H1 (cell line): ENCODE data around the gene CBLC. TPM values are rescaled to one million over a fixed set of nuclear protein-coding genes. Genes with fewer than 3 reads are reported as not detected.

Source experiments
- BCL11A ChIP-seq, 2 experiments: IDR thresholded peaks; one replicate each; pipeline ENCODE4 v1.6.1; 2011; ENCODE audit warnings: low read depth in 2 of 2, low read length in 2 of 2, mild to moderate bottlenecking in 2 of 2
- CBX5 ChIP-seq: fragments of 300-800, 300-1000 bp; sonication (generic); IDR thresholded peaks from 2 replicates; pipeline ENCODE4 v1.7.1; 2016; ENCODE audit warnings: antibody characterized with exemption, low read length, low read depth
- GTF2F1 ChIP-seq: IDR thresholded peaks from 2 replicates; pipeline ENCODE4 v1.6.1; 2012; ENCODE audit warnings: low read depth, low read length, improper control_type of control experiment, borderline replicate concordance
- POLR2AphosphoS5 ChIP-seq: IDR thresholded peaks from 2 replicates; pipeline ENCODE4 v1.6.1; 2011; ENCODE audit warnings: low read depth, low read length
- RBBP5 ChIP-seq: IDR thresholded peaks from 2 replicates; pipeline ENCODE4 v1.7.1; 2012; ENCODE audit warnings: low read depth, mild to moderate bottlenecking, inconsistent platforms, low read length, moderate library complexity, borderline replicate concordance
- RNF2 ChIP-seq: fragments of 200-900, 300-1000 bp; sonication (generic); IDR thresholded peaks from 2 replicates; pipeline ENCODE4 v1.7.1; 2016; ENCODE audit warnings: borderline replicate concordance, low read depth, mild to moderate bottlenecking, antibody characterized with exemption, low read length; ENCODE audit not compliant: poor library complexity, severe bottlenecking; ENCODE audit errors: missing control alignments
- SAP30 ChIP-seq: fragments of 300-600 bp; sonication (generic); IDR thresholded peaks from 2 replicates; pipeline ENCODE4 v1.7.1; 2012; ENCODE audit warnings: low read length, moderate library complexity, mild to moderate bottlenecking, inconsistent platforms; ENCODE audit not compliant: insufficient read depth, insufficient replicate concordance
- SP1 ChIP-seq: IDR thresholded peaks from 2 replicates; pipeline ENCODE4 v1.6.1; 2011; ENCODE audit warnings: low read depth, low read length
- YY1 ChIP-seq: IDR thresholded peaks from 2 replicates; pipeline ENCODE4 v1.6.1; 2011; ENCODE audit warnings: low read depth, mild to moderate bottlenecking, low read length
- polyA plus RNA-seq, 7 experiments: library from polyadenylated mRNA; depleted of rRNA in 3 of 7; stranded (reverse) in 5 of 7; unstranded in 2 of 7; fragments of >200 nt in 5 of 7; fragments of 200-250 nt in 2 of 7; gene quantifications; 1 replicate in 5 of 7; 2 replicates in 1 of 7; 4 replicates in 1 of 7; pipeline versions ENCODE4 v1.2.1 to v1.2.3, GENCODE V29; 2011 to 2013; ENCODE audit warnings: missing spikeins in 2 of 7, mixed read lengths in 2 of 7
- total RNA-seq: library from RNA; stranded (reverse); fragmentation: NEBNext Ultra II Directional; extraction: Animal tissue kit (Norgen Biotek cat#: 25700); gene quantifications from 2 replicates; pipeline ENCODE4 v1.2.1, GENCODE V29; 2021
- TF ChIP-seq, protein P1 (sequence below), 3 experiments: IDR thresholded peaks; 1 replicate in 2 of 3; 2 replicates in 1 of 3; pipeline versions ENCODE4 v1.5.1 to v1.6.1; 2011; ENCODE audit warnings: low read length in 3 of 3, mild to moderate bottlenecking in 3 of 3, inconsistent platforms in 2 of 3, low read depth in 1 of 3, moderate library complexity in 1 of 3; ENCODE audit not compliant: insufficient read depth in 1 of 3; ENCODE audit errors: control extremely low read depth in 1 of 3
- TF ChIP-seq, protein P2 (sequence below): IDR thresholded peaks from 2 replicates; pipeline ENCODE4 v1.6.1; 2012; ENCODE audit warnings: inconsistent platforms

The CBLC gene
- total and polyA plus RNA-seq, 2 of the 8 experiments (the other 6 are each of a cell fraction or from before 2014, with no cell fraction given): 17.4 to 35.7 TPM

DNA sequence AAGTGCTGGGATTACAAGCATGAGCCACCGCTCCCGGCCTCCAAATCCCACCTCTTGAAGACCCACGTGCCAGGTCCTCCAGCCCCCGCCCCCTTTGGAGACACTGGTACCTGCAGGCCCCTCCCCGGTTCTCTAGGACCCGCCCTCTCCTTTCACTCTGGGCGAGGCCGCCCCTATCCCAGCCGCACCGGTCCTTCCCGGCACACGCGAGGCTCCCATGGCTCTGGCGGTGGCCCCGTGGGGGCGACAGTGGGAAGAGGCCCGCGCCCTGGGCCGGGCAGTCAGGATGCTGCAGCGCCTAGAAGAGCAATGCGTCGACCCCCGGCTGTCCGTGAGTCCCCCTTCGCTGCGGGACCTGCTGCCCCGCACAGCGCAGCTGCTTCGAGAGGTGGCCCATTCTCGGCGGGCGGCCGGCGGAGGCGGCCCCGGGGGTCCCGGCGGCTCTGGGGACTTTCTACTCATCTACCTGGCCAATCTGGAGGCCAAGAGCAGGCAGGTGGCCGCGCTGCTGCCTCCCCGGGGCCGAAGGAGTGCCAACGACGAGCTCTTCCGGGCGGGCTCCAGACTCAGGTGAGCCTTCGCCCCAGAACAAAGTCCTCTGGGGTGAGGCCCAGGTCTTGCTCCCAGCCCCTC, at the start of gene CBLC (continued):
- no peak for TF ChIP-seq RNF2
- no peak for TF ChIP-seq BCL11A (IDR thresholded peaks at IDR 0.05; ENCODE audit: low read depth in 2 of 2, low read length in 2 of 2)
- no peak for TF ChIP-seq CBX5
- no peak for TF ChIP-seq GTF2F1
- TF ChIP-seq, protein P1, sequence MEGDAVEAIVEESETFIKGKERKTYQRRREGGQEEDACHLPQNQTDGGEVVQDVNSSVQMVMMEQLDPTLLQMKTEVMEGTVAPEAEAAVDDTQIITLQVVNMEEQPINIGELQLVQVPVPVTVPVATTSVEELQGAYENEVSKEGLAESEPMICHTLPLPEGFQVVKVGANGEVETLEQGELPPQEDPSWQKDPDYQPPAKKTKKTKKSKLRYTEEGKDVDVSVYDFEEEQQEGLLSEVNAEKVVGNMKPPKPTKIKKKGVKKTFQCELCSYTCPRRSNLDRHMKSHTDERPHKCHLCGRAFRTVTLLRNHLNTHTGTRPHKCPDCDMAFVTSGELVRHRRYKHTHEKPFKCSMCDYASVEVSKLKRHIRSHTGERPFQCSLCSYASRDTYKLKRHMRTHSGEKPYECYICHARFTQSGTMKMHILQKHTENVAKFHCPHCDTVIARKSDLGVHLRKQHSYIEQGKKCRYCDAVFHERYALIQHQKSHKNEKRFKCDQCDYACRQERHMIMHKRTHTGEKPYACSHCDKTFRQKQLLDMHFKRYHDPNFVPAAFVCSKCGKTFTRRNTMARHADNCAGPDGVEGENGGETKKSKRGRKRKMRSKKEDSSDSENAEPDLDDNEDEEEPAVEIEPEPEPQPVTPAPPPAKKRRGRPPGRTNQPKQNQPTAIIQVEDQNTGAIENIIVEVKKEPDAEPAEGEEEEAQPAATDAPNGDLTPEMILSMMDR (IDR thresholded peaks at IDR 0.05; ENCODE audit: control extremely low read depth in 1 of 3, insufficient read depth in 1 of 3, low read depth in 1 of 3, low read length in 3 of 3): peak in 1 of 3 experiments; percentile 0; a peak in 1 of 4 replicates
- TF ChIP-seq SAP30: no peak
- TF ChIP-seq POLR2AphosphoS5: no peak; the same call in 1 of the 2 replicates
- TF ChIP-seq, protein P2, sequence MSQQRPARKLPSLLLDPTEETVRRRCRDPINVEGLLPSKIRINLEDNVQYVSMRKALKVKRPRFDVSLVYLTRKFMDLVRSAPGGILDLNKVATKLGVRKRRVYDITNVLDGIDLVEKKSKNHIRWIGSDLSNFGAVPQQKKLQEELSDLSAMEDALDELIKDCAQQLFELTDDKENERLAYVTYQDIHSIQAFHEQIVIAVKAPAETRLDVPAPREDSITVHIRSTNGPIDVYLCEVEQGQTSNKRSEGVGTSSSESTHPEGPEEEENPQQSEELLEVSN: peak; percentile 74
- TF ChIP-seq YY1: no peak; the same call in 1 of the 2 replicates
- no peak for TF ChIP-seq SP1
- TF ChIP-seq RBBP5: no peak
